Left lung (tissue), 14 donors: ENCODE results near the gene CD72. TPM values are rescaled to one million over a fixed set of nuclear protein-coding genes. Genes with fewer than 3 reads are reported as not detected.

Source experiments
- ATAC-seq: fragments of 200-7000 bp; cut with Tn5 transposase; one replicate; pipeline ENCODE4 v1.9.1; 2020; ENCODE audit warnings: moderate library complexity
- DNase-seq, 4 donors: peaks; one replicate each; pipeline ENCODE4 v3.0.0-alpha.2; 2013 to 2020
- H3K27ac ChIP-seq, 2 donors: fragments of 200-600 bp; sonication (generic) in 1 of 2; one replicate each; pipeline versions ENCODE4 v1.5.0 to v1.8.0; 2020 to 2021
- H3K27me3 ChIP-seq, 2 donors: fragments of 200-600 bp; sonication (generic) in 1 of 2; one replicate each; pipeline versions ENCODE4 v1.5.0 to v1.8.0; 2020 to 2021
- H3K36me3 ChIP-seq, 2 donors: fragments of 200-600 bp; sonication (generic) in 1 of 2; one replicate each; pipeline versions ENCODE4 v1.5.0 to v1.8.0; 2020 to 2021
- H3K4me1 ChIP-seq, 2 donors: fragments of 200-600 bp; one replicate each; pipeline ENCODE4 v1.8.0; 2021
- H3K4me3 ChIP-seq, 2 donors: fragments of 200-600 bp; sonication (generic) in 1 of 2; one replicate each; pipeline versions ENCODE4 v1.5.0 to v1.8.0; 2020 to 2021; ENCODE audit warnings: mild to moderate bottlenecking in 1 of 2
- H3K9me3 ChIP-seq, 2 donors: fragments of 200-600 bp; sonication (generic) in 1 of 2; one replicate each; pipeline versions ENCODE4 v1.5.0 to v1.8.0; 2020 to 2021
- CTCF ChIP-seq, 2 donors: fragments of 200-600 bp; sonication (generic) in 1 of 2; IDR thresholded peaks; one replicate each; pipeline versions ENCODE4 v1.5.0 to v1.8.0; 2021; ENCODE audit warnings: antibody characterized with exemption in 2 of 2
- intact Hi-C, 2 donors: fragments of 100-400 bp; cut with DNase I; formaldehyde crosslinking; loops; one replicate each; pipeline versions ENCODE4 v1.11.2 to v1.14.2; 2022
- long read RNA-seq, 12 donors: library from polyadenylated mRNA in 2 of 12; unstranded in 2 of 12; transcript quantifications; one replicate each; pipeline ENCODE4 v2.0.0 and lab custom pipeline, GENCODE V29; 2019 to 2026
- polyA plus RNA-seq, 6 donors: library from polyadenylated mRNA; unstranded; fragments of 120-200 nt; gene quantifications; one replicate each; pipeline ENCODE4 v1.2.1, GENCODE V29; 2013; ENCODE audit not compliant: insufficient read length in 6 of 6
- total RNA-seq, 2 donors: library from RNA; stranded (reverse); fragmentation: NEBNext Ultra II Directional; extraction: Animal tissue kit (Norgen Biotek cat#: 25700); gene quantifications; one replicate each; pipeline ENCODE4 v1.2.1, GENCODE V29; 2021
- donor health status: DM: no; HTN: yes; CAD: no.
- donor health status: DM: no; HTN: no; CAD: no.

CD72 gene
- total RNA-seq (1 to 10 TPM; 3.4 to 4.0 TPM), polyA plus RNA-seq (1 to 10 TPM; 3.2 to 4.3 (median 3.7) TPM)
- long read RNA-seq, donor 1, partial matches to known transcripts, result 0 of 3 reads
- long read RNA-seq, donor 1, other reads (novel, unspliced or antisense), result 0 of 3 reads
- long read RNA-seq, donor 2, result 0 reads
- long read RNA-seq, donor 3, result 0 reads
- long read RNA-seq, donor 4, partial matches to known transcripts, result 1 of 2 reads
- long read RNA-seq, donor 4, other reads (novel, unspliced or antisense), result 0 of 2 reads
- long read RNA-seq, donor 5, result 0 reads
- long read RNA-seq, donor 6, result 0 reads
- long read RNA-seq, donor 7, result 0 reads
- long read RNA-seq, donor 8, result 0 reads
- long read RNA-seq, donor 9, partial matches to known transcripts, result 0 of 1 reads
- long read RNA-seq, donor 9, other reads (novel, unspliced or antisense), result 0 of 1 reads
- long read RNA-seq, donor 10, partial matches to known transcripts, result 0 of 1 reads
- long read RNA-seq, donor 10, other reads (novel, unspliced or antisense), result 0 of 1 reads
- long read RNA-seq, donor 11, result 0 reads
- long read RNA-seq, donor 12, result 0 reads

DNA sequence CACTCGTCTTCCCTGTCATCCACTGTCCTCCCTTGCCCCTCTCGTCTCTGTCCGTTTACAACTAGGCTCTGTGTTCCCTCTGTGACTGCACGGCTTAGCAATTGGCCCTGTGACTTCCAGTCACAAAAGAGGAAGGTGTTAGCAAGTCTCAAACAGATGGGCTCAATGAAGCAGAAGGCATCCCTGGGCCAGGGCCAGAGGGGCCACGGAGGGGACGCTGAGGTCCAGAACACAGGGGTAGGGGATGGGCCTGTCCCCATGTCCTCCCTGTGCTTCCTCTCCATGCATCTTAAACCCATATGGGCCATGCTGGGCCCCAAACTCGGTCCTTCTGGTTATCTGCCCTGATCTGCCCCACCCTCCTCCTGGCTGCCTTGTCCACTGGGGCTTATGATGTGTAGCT is at the start of gene CD72:
TSS of gene CD72 (minus strand) at position 89 of the 403 bp plus-strand sequence. CDS start 110 bp downstream, outside the sequence.
- H3K36me3 ChIP-seq, result no peaks in the 10 kb centered on the region
- peak; percentile 38 for ATAC-seq
- H3K4me1 ChIP-seq, result peaks cover 6 to 34% of the 10 kb centered on the region in 2 donors
- peaks cover 0 to 8% of the 10 kb centered on the region in 2 donors for H3K27me3 ChIP-seq
- no peak for TF ChIP-seq CTCF (IDR thresholded peaks at IDR 0.05)
- H3K4me3 ChIP-seq, result peak within 1 kb of the TSS; percentile 19 to 39
- peak within 1 kb of the TSS in 1 of 2 donors; percentile 28 for H3K27ac ChIP-seq
- intact Hi-C loops, result no loop called here
- DNase-seq, result no peak
- no peaks in the 10 kb centered on the region for H3K9me3 ChIP-seq

DNA sequence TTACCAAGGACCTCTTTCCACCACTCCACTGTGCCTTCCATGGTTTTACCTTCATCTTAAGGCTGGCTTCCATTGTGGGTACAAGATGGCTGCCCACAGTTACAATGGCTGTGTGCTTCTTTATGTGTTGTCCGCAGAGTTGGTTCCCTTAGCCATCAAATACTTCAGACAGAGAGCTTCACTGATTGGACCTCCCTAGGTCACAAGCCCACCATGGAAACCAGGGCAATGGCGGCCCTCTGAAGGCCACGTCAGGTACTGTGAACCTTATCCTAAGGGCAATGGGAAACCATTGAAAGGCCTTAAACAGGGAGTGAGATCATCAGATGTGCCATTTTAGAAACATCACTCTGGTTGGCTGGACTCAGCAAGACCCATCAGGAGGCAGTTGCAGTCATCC is 49.7 kb upstream of the CD72 start:
- no peak for ATAC-seq
- Histone ChIP-seq H3K27ac (no peak overlapping the region), H3K27me3 (no peaks in the 10 kb centered on the region), H3K4me1 (peaks cover 0 to 20% of the 10 kb centered on the region in 2 donors), H3K36me3 (no peaks in the 10 kb centered on the region), H3K4me3 (no peak overlapping the region), H3K9me3 (no peaks in the 10 kb centered on the region)
- TF ChIP-seq CTCF (IDR thresholded peaks at IDR 0.05), result no peak
- intact Hi-C loops, result loop anchor here in 1 of 2 donors (10.0 kb wide), 1 partner anchor 57 kb away; no protein-coding TSS in a partner anchor
- no peak for DNase-seq

GRCh38 chr9:35666549-35666948 is 48.3 kb upstream of the CD72 start:
- H3K4me1 ChIP-seq, result peaks cover 0 to 33% of the 10 kb centered on the region in 2 donors
- H3K27me3 ChIP-seq, result no peaks in the 10 kb centered on the region
- H3K36me3 ChIP-seq, result peaks cover 0 to 6% of the 10 kb centered on the region in 2 donors
- no peak for ATAC-seq
- H3K4me3 ChIP-seq, result no peak overlapping the region
- no peaks in the 10 kb centered on the region for H3K9me3 ChIP-seq
- no peak for TF ChIP-seq CTCF (IDR thresholded peaks at IDR 0.05)
- H3K27ac ChIP-seq, result no peak overlapping the region
- DNase-seq, result no peak
- intact Hi-C loops, result loop anchor here in 1 of 2 donors (10.0 kb wide), 1 partner anchor 58 kb away; no protein-coding TSS in a partner anchor

DNA sequence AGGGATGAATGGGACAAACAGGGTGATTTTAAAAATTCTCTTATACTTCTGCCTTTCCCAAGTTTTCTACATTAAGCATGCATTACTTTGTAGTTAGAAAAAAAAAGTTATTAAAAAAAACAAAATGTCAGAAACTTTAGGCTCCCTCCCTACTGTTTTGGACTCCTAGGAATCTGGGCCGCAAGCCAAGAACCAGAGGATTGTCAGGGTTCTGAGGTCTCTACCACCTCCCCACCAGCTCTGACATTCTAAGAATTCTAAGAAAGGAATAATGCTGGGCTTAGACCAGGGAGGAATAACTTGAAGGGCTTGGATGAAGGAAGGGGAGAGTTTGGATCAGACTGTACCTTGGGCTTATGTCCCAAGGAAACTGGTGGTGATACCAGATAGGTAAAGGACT is 47.8 kb upstream of the CD72 start:
- DNase-seq (no peak), ATAC-seq (no peak)
- intact Hi-C loops, result loop anchor here in 1 of 2 donors (10.0 kb wide), 1 partner anchor 59 kb away; no protein-coding TSS in a partner anchor
- no peaks in the 10 kb centered on the region for H3K9me3 ChIP-seq
- no peaks in the 10 kb centered on the region for H3K27me3 ChIP-seq
- H3K27ac ChIP-seq, result no peak overlapping the region
- TF ChIP-seq CTCF (IDR thresholded peaks at IDR 0.05), result no peak
- H3K36me3 ChIP-seq, result peaks cover 0 to 11% of the 10 kb centered on the region in 2 donors
- H3K4me3 ChIP-seq, result no peak overlapping the region
- H3K4me1 ChIP-seq, result peaks cover 0 to 38% of the 10 kb centered on the region in 2 donors

DNA sequence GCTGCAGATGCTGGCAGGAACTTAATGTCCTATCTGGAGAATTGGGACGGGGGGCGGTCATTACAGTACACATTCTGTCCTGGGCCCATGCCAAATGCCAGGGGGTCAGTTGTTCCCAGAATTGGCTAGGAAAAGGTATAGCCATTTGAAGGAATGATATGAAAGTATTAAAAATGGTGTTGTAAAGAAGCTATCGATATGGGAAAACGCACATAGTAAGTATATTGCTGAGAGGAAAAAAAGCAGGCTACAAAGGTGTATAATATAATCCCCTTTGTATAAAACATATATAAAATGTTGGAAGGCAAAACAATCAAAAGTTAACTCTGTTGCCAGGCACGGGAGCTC is 47.2 kb upstream of the CD72 start:
- no peak for TF ChIP-seq CTCF (IDR thresholded peaks at IDR 0.05)
- Histone ChIP-seq H3K27ac (peak overlapping the region in 1 of 2 donors; percentile 59), H3K9me3 (no peaks in the 10 kb centered on the region), H3K4me1 (peaks cover 0 to 44% of the 10 kb centered on the region in 2 donors), H3K27me3 (no peaks in the 10 kb centered on the region), H3K4me3 (peak overlapping the region; percentile 53), H3K36me3 (peaks cover 0 to 17% of the 10 kb centered on the region in 2 donors)
- intact Hi-C loops, result loop anchor here in 1 of 2 donors (10.0 kb wide), 1 partner anchor 59 kb away; no protein-coding TSS in a partner anchor
- DNase-seq (no peak), ATAC-seq (no peak)
